HFFc6 (cell line): ENCODE data around the gene TGFB2. TPM values are rescaled to one million over a fixed set of nuclear protein-coding genes. Genes with fewer than 3 reads are reported as not detected.

Experiments used
- DNase-seq: peaks from one replicate; pipeline ENCODE4 v3.0.0-alpha.2; 2018
- H3K27ac Mint-ChIP-seq: 2 replicates; pipeline ENCODE4 v1.8.0; 2020; ENCODE audit warnings: mild to moderate bottlenecking, mixed read lengths
- H3K27me3 Mint-ChIP-seq: 2 replicates; pipeline ENCODE4 v1.8.0; 2021; ENCODE audit warnings: mild to moderate bottlenecking, moderate library complexity, mixed read lengths; ENCODE audit not compliant: insufficient read depth
- H3K36me3 Mint-ChIP-seq: 2 replicates; pipeline ENCODE4 v1.8.0; 2021; ENCODE audit warnings: low read depth, mixed read lengths
- H3K4me1 Mint-ChIP-seq: 2 replicates; pipeline ENCODE4 v1.8.0; 2020; ENCODE audit warnings: low read depth, mixed read lengths
- H3K4me3 Mint-ChIP-seq: 2 replicates; pipeline ENCODE4 v1.8.0; 2020; ENCODE audit warnings: mild to moderate bottlenecking, moderate library complexity, mixed read lengths
- H3K9me3 Mint-ChIP-seq: 2 replicates; pipeline ENCODE4 v1.8.0; 2020; ENCODE audit warnings: mild to moderate bottlenecking, mixed read lengths
- CTCF ChIP-seq: fragments of 200-600 bp; sonication (generic); IDR thresholded peaks from 2 replicates; pipeline ENCODE4 v1.5.0; 2021; ENCODE audit warnings: antibody characterized with exemption, mild to moderate bottlenecking
- total RNA-seq, 6 experiments: library from RNA; stranded (reverse); fragmentation: NEBNext Ultra II Directional; extraction: Animal tissue kit (Norgen Biotek cat#: 25700); gene quantifications; 2 replicates in 1 of 6; 3 replicates in 5 of 6; pipeline ENCODE4 v1.2.3, GENCODE V29; 2021

The TGFB2 gene
- total RNA-seq, 6 experiments from 2014 or later, result 2.0 to 11.8 (median 2.5) TPM

- Mint-ChIP-seq H3K36me3 (no peaks in the 10 kb centered on the region), H3K27me3 (no peaks in the 10 kb centered on the region), H3K27ac (peak overlapping the region; percentile 27; the same call in 1 of the 2 replicates), H3K9me3 (no peaks in the 10 kb centered on the region), H3K4me1 (peaks cover 25% of the 10 kb centered on the region), H3K4me3 (no peak overlapping the region)
- TF ChIP-seq CTCF, result no peak
- DNase-seq, result no peak
Measured at GRCh38 chr1:218426343-218426657, 81.2 kb downstream of the TGFB2 start.

GRCh38 chr1:218429301-218429700, 84.2 kb downstream of the TGFB2 start:
- Mint-ChIP-seq H3K36me3 (no peaks in the 10 kb centered on the region), H3K27me3 (no peaks in the 10 kb centered on the region), H3K4me3 (no peak overlapping the region), H3K4me1 (peaks cover 39% of the 10 kb centered on the region), H3K27ac (no peak overlapping the region), H3K9me3 (no peaks in the 10 kb centered on the region)
- no peak for TF ChIP-seq CTCF
- DNase-seq, result no peak

GRCh38 chr1:218430346-218430745, 85.2 kb downstream of the TGFB2 start:
- Mint-ChIP-seq H3K27ac (no peak overlapping the region), H3K9me3 (no peaks in the 10 kb centered on the region), H3K4me1 (peaks cover 38% of the 10 kb centered on the region), H3K4me3 (no peak overlapping the region), H3K27me3 (no peaks in the 10 kb centered on the region), H3K36me3 (no peaks in the 10 kb centered on the region)
- TF ChIP-seq CTCF, result no peak
- DNase-seq, result no peak

- H3K27ac Mint-ChIP-seq, result no peak overlapping the region
- DNase-seq, result no peak
- TF ChIP-seq CTCF, result no peak
Measured at GRCh38 chr1:218430822-218431221, 85.7 kb downstream of the TGFB2 start.

GRCh38 chr1:218431476-218431875, 86.3 kb downstream of the TGFB2 start:
- H3K4me1 Mint-ChIP-seq, result peaks cover 27% of the 10 kb centered on the region
- no peaks in the 10 kb centered on the region for H3K36me3 Mint-ChIP-seq
- H3K27ac Mint-ChIP-seq, result no peak overlapping the region
- H3K9me3 Mint-ChIP-seq, result no peaks in the 10 kb centered on the region
- no peak for DNase-seq
- H3K4me3 Mint-ChIP-seq, result no peak overlapping the region
- H3K27me3 Mint-ChIP-seq, result no peaks in the 10 kb centered on the region
- TF ChIP-seq CTCF, result no peak

More at GRCh38 chr1:218430822-218431221, 85.7 kb downstream of the TGFB2 start:
- Mint-ChIP-seq H3K4me1 (peaks cover 33% of the 10 kb centered on the region), H3K36me3 (no peaks in the 10 kb centered on the region), H3K9me3 (no peaks in the 10 kb centered on the region), H3K27me3 (no peaks in the 10 kb centered on the region), H3K4me3 (no peak overlapping the region)

GRCh38 chr1:218433744-218434143, 88.6 kb downstream of the TGFB2 start:
- peaks cover 34% of the 10 kb centered on the region for H3K4me1 Mint-ChIP-seq
- H3K4me3 Mint-ChIP-seq, result no peak overlapping the region
- TF ChIP-seq CTCF, result no peak
- H3K36me3 Mint-ChIP-seq, result no peaks in the 10 kb centered on the region
- no peak overlapping the region for H3K27ac Mint-ChIP-seq
- H3K9me3 Mint-ChIP-seq, result no peaks in the 10 kb centered on the region
- DNase-seq, result peak; percentile 23
- no peaks in the 10 kb centered on the region for H3K27me3 Mint-ChIP-seq
